Cerebellar cortex (tissue), 1 donor: Measurements from ENCODE around the gene SUMO3.

Experiments
- DNase-seq: peaks from one replicate; pipeline ENCODE4 v3.0.0-alpha.2; 2015; ENCODE audit warnings: low spot score

SUMO3 gene

DNA sequence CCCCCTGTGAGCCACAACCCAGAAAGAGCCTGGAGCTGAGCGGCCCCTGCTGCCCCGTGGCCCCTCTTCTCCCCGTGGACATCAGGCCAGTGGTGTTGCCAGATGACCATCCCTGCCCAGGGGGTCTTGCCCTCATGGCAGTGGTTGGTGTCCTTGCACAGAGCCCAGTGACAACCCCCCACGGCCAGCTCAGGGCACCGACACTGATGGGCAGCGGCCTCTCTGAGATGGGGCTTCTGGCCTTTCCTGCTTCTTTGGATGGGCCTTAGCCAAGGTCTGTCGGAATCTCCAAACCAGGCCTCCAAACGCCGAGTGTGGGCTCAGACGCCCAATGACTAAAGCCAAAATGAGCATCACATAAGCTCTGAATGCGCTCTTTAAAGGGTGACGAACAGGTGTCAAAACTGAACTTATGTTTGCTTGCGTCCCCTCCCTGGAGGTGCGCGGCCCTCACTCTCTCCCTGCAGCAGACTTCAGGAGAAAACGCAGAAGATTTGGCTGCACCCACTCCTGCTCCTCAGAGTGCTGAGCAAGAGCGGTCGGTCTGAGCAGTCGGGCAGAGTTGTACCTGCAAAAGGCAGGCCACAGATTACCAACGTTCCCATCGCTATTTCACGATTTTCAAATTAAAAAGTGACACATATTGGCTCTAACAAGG, 58.1 kb downstream of the SUMO3 start:
- no peak for DNase-seq

DNA sequence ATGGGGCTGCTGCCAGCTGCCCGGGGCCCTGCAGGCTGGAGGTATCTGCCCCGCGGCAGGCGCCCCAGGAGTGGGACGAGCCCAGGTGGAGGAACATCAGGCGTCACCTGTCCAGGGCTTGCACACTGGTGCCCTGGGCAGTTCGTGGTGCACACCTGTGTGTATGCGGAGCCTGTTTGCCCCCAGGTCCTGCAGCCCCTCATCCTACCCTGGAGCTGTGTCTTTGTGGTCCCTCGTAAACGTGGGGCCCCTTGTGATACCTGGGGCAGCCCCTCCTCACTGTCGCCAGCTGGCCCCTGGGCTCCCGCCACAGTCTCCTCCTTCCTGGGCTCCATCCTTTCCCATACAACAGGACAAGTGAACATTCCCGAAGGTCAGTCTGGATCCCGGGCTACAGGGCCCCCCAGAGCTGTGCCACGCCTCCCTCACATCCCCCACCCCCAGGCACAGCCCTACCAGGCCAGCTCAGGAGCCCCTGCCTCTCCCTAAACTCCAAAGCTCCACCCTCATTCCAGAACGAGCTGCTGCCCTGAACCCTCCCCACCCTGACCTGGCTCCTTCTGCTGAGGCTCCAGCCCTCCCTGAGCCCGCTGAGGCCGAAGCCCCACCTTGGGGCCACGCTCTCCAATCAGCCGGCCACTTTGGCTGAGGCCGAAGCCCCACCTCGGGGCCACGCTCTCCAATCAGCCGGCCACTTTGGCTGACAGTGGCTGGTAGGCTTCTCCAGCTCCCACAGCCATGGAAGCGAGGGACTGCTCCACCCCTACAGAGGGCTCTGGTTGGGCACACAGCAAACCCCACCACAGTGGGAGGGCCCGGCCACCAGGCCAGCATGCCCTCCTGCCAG, 58.9 kb downstream of the SUMO3 start:
- no peak for DNase-seq

DNA sequence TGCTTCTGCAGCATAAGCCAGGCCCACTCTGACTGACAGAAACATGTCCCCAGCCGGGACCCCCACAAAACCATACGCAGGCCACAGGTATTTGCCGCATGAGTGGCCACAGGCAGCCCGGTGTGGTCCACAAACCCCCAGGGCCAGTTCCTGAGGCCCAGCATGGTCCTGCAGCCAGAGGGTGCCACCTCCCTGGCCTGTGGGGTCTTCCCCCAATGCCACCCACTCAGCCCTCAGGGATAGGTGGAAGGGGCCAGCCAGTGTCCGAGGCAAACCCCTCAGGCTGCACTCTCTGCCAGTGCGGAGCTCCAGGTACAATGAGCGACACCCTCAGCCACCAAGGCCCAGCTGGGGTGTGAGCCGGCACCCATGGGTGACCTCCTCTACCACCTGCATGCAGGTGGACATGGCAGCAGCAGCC, 59.7 kb downstream of the SUMO3 start:
- no peak for DNase-seq

DNA sequence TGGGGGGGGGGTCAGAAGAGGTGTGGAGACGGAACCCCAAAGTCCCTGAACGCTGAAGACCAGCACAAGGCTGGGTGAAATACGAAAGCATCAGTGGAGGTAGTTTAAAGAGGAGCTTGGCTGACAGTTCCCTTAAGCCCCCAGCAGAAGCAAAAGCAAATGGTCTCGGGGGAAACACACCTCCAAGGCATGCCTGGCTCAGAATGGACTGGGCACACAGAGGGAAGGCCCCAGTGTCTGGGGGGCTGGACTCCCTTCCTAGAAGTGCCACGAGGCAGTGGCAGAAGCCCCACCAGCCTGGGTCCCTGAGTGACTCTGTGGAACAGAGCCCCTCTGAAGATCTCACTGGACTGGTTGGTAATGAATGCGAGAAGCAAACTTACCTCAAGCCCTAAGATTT, 60.1 kb downstream of the SUMO3 start:
- DNase-seq = no peak

GRCh38 chr21:44756423-44757185, 61.3 kb downstream of the SUMO3 start:
- no peak for DNase-seq
